Fibroblast of mammary gland (primary cell): Measurements from ENCODE around the gene EMILIN1.
A peak's percentile ranks its signal among the peaks of the same experiment; 100 is the strongest.

Experiments used
- DNase-seq: peaks from one replicate; pipeline ENCODE4 v3.0.0-alpha.2; 2010; ENCODE audit warnings: low read depth
- H3K4me3 ChIP-seq: 2 replicates; pipeline ENCODE4 v1.5.1; 2011; ENCODE audit warnings: low read depth, mild to moderate bottlenecking, low read length, moderate library complexity; ENCODE audit not compliant: control insufficient read depth
- TF ChIP-seq, protein P1 (sequence below): conservative IDR thresholded peaks from 2 replicates; pipeline ENCODE4 v1.5.1; 2011; ENCODE audit warnings: low read depth, low read length, inconsistent platforms; ENCODE audit not compliant: control insufficient read depth, insufficient read depth

The EMILIN1 gene

DNA sequence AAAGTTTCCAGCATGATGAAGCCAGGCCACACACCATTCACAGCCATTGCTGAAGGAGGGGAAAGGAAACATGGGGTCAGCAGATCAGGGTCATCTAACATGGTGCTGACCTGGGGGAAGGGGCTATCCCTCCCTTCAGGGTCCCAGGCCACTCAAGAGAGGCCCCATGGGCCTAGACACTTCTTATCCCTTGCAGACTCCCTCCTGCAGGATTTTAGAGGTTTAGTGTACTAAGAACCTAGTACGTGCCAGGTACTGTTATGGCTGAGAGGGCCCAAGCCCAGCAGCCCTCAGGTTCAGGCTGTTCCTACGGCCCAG, 17.0 kb downstream of the EMILIN1 start:
- TF ChIP-seq, protein P1, sequence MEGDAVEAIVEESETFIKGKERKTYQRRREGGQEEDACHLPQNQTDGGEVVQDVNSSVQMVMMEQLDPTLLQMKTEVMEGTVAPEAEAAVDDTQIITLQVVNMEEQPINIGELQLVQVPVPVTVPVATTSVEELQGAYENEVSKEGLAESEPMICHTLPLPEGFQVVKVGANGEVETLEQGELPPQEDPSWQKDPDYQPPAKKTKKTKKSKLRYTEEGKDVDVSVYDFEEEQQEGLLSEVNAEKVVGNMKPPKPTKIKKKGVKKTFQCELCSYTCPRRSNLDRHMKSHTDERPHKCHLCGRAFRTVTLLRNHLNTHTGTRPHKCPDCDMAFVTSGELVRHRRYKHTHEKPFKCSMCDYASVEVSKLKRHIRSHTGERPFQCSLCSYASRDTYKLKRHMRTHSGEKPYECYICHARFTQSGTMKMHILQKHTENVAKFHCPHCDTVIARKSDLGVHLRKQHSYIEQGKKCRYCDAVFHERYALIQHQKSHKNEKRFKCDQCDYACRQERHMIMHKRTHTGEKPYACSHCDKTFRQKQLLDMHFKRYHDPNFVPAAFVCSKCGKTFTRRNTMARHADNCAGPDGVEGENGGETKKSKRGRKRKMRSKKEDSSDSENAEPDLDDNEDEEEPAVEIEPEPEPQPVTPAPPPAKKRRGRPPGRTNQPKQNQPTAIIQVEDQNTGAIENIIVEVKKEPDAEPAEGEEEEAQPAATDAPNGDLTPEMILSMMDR = no peak
- no peak for DNase-seq
- H3K4me3 ChIP-seq = no peak overlapping the region

DNA sequence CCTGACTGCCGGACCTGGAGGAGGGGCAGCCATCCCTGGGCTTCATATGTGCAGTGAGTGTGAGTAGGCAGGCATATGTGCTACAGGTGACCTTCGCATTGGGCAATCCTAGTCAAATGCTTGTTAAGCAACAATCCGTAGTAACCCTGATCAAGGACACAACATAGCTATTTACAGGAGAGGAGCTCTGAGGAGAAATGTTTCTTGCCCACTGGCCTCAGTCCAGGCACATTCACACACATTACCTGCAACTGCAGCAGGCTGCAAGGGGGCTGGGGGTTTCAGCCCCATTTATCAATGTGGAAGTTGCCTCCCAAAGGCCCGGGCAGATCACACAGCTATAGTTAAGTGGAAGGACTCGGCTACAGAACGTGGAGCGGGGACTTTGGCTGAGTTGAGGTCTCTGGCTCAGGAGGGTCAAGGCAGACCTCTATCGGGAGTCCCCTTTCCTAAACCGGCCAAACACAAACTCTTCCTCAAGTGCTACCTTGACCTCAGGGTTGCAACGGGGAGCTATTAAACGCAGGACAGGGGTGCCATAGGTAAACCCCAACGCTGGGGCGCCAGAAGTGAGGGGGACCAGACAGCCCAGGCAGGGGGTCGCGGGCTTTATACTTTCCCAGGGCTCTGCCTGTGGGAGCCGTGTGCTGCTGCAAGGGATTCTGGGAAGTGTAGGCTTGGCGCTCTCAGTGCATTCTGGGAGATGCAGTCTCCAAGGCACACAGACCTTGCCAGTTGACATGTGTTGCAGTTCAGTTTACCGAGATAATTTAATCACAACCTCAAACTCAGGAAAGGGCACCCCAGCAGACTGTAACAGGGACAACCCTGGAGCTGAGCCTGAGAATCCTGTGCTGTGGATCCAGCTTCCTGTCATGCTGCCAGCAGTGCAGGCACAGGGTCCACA, 17.6 kb downstream of the EMILIN1 start:
- H3K4me3 ChIP-seq = peak overlapping the region; percentile 40
- DNase-seq = peak; percentile 65
- TF ChIP-seq, protein P1 = no peak

DNA sequence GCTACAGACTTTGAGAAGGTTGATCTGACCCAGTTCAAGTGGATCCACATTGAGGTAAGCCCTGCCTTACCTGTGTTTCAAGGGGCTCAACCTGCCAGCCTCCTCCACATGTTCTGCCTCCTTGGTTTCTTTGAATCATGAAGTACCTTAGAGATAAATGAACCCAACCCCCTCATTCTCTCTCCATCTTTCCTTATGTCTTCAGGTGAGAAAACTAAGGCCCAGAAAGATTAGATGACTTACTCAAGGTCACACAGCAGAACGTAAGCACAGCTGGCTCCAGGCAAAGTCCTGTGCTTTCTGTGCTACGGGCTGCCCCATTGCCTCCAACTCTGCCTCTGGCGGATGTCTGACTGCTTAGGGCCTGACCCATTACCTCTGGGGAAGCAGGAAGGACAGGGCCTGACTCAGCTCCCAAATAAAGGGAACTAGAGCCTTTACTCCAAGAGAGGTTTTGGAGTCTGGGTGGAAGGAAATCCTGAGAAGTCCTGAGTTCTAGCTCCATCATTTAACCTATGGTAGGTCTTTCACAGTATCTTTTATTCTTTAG, 18.4 kb downstream of the EMILIN1 start:
- no peak for DNase-seq
- TF ChIP-seq, protein P1 = no peak
- no peak overlapping the region for H3K4me3 ChIP-seq

DNA sequence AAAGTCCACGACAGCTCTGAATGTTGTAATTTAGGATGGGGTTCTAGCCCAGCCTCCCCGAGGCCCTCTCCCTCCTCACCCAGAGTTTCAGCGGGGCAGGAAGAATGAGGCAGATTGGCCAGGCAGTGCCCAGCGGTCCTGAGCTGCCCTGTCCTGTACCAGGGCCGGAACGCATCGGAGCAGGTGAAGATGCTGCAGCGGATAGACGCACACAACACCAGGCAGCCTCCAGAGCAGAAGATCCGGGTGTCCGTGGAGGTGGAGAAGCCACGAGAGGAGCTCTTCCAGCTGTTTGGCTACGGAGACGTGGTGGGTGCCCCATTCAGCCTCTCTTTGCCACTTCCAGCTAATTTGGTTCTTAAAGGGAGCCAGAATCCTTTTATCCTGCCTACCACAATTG, 18.9 kb downstream of the EMILIN1 start:
- TF ChIP-seq, protein P1 = no peak
- H3K4me3 ChIP-seq = no peak overlapping the region
- DNase-seq = no peak

GRCh38 chr2:27099334-27099955, 21.0 kb downstream of the EMILIN1 start:
- no peak for DNase-seq
- no peak overlapping the region for H3K4me3 ChIP-seq
- TF ChIP-seq, protein P1 = no peak

- no peak for DNase-seq
- TF ChIP-seq, protein P1 = no peak
- no peak overlapping the region for H3K4me3 ChIP-seq
Measured at GRCh38 chr2:27100036-27100435, 21.6 kb downstream of the EMILIN1 start.
